HepG2 (cell line): ENCODE measurements around the gene CLDND2. TPM values are rescaled to one million over a fixed set of nuclear protein-coding genes. Genes with fewer than 3 reads are reported as not detected.

ENCODE experiments used
- HDAC6 ChIP-seq: fragments of 200-600 bp; sonication (generic); IDR thresholded peaks from 2 replicates; pipeline ENCODE4 v1.7.0; 2017; ENCODE audit warnings: mild to moderate bottlenecking, antibody characterized with exemption, low read length, low read depth
- HES4 ChIP-seq: sonication (generic); formaldehyde crosslinking; IDR thresholded peaks from 2 replicates; pipeline ENCODE4 v1.9.0; 2021; ENCODE audit warnings: mild to moderate bottlenecking, missing genetic modification reagents, borderline replicate concordance
- NCOA5 ChIP-seq: sonication (generic); formaldehyde crosslinking; IDR thresholded peaks from 2 replicates; pipeline ENCODE4 v1.4.0; 2020; ENCODE audit warnings: missing genetic modification reagents
- REXO4 ChIP-seq: sonication (generic); formaldehyde crosslinking; IDR thresholded peaks from 2 replicates; pipeline ENCODE4 v1.8.0; 2022; ENCODE audit warnings: missing genetic modification reagents, mild to moderate bottlenecking, borderline replicate concordance
- SRSF4 ChIP-seq: fragments of 200-400 bp; formaldehyde crosslinking; IDR thresholded peaks from one replicate; pipeline ENCODE4 v1.6.1; 2018; ENCODE audit warnings: mild to moderate bottlenecking, low read depth, low read length, moderate library complexity; ENCODE audit not compliant: poor library complexity, severe bottlenecking
- TARDBP ChIP-seq: sonication (generic); formaldehyde crosslinking; IDR thresholded peaks from 2 replicates; pipeline ENCODE4 v1.8.0; 2022; ENCODE audit warnings: mild to moderate bottlenecking, missing genetic modification reagents
- TBX3 ChIP-seq: fragments of 450-650 bp; IDR thresholded peaks from 2 replicates; pipeline ENCODE4 v1.6.1; 2017; ENCODE audit warnings: antibody characterized with exemption, mild to moderate bottlenecking, inconsistent platforms, borderline replicate concordance
- TCF12 ChIP-seq, 2 experiments: fragments of 450-650 bp in 1 of 2; sonication (generic) in 1 of 2; formaldehyde crosslinking in 1 of 2; IDR thresholded peaks; 2 replicates each; pipeline versions ENCODE4 v1.6.1 to v1.8.0; 2017 to 2022; ENCODE audit warnings: antibody characterized with exemption in 1 of 2, mild to moderate bottlenecking in 1 of 2, missing genetic modification reagents in 1 of 2, moderate library complexity in 1 of 2
- XRCC5 ChIP-seq: fragments of 200-400 bp; formaldehyde crosslinking; optimal IDR thresholded peaks from 2 replicates; pipeline ENCODE3; 2017; ENCODE audit warnings: mild to moderate bottlenecking, low read length
- ZFY ChIP-seq: sonication (generic); formaldehyde crosslinking; IDR thresholded peaks from 2 replicates; pipeline ENCODE4 v1.4.0; 2020; ENCODE audit warnings: missing genetic modification reagents
- ZNF121 ChIP-seq: sonication (generic); formaldehyde crosslinking; IDR thresholded peaks from 2 replicates; pipeline ENCODE4 v1.5.0; 2020; ENCODE audit warnings: mild to moderate bottlenecking, missing genetic modification reagents
- ZNF350 ChIP-seq: sonication (generic); formaldehyde crosslinking; IDR thresholded peaks from 2 replicates; pipeline ENCODE4 v1.4.0; 2020; ENCODE audit warnings: mild to moderate bottlenecking, low read depth, missing genetic modification reagents, borderline replicate concordance
- ZSCAN9 ChIP-seq: IDR thresholded peaks from 2 replicates; pipeline ENCODE4 v1.6.1; 2016; ENCODE audit warnings: borderline replicate concordance
- polyA plus RNA-seq, 8 experiments: library from polyadenylated mRNA; depleted of rRNA in 3 of 8; stranded (reverse) in 7 of 8; unstranded in 1 of 8; fragments of >200 nt; fragmentation: Illumina TruSeq in 4 of 8; extraction: Trizol in 4 of 8; gene quantifications; 2 replicates each; pipeline versions ENCODE4 v1.2.1 to v1.2.3, GENCODE V29; 2011 to 2016; ENCODE audit warnings: low read depth in 4 of 8, missing spikeins in 1 of 8, mixed read lengths in 1 of 8; ENCODE audit not compliant: insufficient read depth in 1 of 8
- total RNA-seq, 5 experiments: library from RNA; depleted of rRNA; stranded (reverse); fragments of >200 nt; fragmentation: Illumina TruSeq; extraction: Trizol; gene quantifications; 2 replicates each; pipeline ENCODE4 v1.2.3, GENCODE V29; 2016; ENCODE audit warnings: low read depth in 1 of 5
- TF ChIP-seq, protein P1 (sequence below): sonication (generic); formaldehyde crosslinking; IDR thresholded peaks from 2 replicates; pipeline ENCODE4 v1.8.1; 2023; ENCODE audit warnings: mild to moderate bottlenecking, inconsistent platforms, moderate library complexity, missing genetic modification reagents, borderline replicate concordance
- TF ChIP-seq, protein P2 (sequence below): sonication (generic); formaldehyde crosslinking; IDR thresholded peaks from 2 replicates; pipeline ENCODE4 v1.8.0; 2022; ENCODE audit warnings: mild to moderate bottlenecking, missing genetic modification reagents, borderline replicate concordance
- TF ChIP-seq, protein P3 (sequence below): sonication (generic); formaldehyde crosslinking; IDR thresholded peaks from 2 replicates; pipeline ENCODE4 v1.8.1; 2022; ENCODE audit warnings: low read depth, mild to moderate bottlenecking, missing genetic modification reagents
- TF ChIP-seq, protein P4 (sequence below): sonication (generic); formaldehyde crosslinking; IDR thresholded peaks from 2 replicates; pipeline ENCODE4 v1.4.0; 2020; ENCODE audit warnings: missing genetic modification reagents
- TF ChIP-seq, protein P5 (sequence below): IDR thresholded peaks from 2 replicates; pipeline ENCODE4 v1.4.0; 2020; ENCODE audit warnings: mild to moderate bottlenecking, missing genetic modification reagents

Gene CLDND2
- total and polyA plus RNA-seq, 2 of the 13 experiments (the other 11 are each of a cell fraction or from before 2014, with no cell fraction given): 0.84 to 1.8 TPM

DNA sequence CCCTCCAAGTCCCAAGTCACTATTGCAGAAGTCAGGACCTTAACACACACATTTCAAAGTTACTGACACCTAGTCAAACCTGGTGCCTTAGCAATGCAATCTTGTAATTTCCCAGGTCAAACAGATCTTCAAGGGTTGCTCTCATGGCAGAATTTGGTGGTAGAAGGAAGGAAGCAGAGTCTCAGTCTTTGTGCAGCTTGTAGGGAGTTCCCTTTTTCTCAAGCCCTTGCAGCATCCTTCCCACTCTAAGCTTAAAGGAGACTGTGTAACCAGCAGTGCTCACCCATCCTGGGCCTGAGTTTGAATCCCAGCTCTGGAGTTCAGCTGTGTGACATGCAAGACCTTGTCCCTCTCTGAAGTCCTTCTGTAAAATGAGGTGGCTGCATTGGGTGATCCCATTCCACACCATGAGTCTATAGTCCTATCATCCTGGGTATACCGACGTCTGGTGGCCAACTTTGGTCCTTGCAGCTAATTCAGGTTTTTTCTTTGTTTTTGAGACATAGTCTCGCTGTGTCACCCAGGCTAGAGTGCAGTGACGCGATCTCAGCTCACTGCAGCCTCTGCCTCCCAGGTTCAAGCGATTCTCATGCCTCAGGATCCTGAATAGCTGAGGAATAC, 38.8 kb upstream of the CLDND2 start (continued):
- TF ChIP-seq, protein P1, sequence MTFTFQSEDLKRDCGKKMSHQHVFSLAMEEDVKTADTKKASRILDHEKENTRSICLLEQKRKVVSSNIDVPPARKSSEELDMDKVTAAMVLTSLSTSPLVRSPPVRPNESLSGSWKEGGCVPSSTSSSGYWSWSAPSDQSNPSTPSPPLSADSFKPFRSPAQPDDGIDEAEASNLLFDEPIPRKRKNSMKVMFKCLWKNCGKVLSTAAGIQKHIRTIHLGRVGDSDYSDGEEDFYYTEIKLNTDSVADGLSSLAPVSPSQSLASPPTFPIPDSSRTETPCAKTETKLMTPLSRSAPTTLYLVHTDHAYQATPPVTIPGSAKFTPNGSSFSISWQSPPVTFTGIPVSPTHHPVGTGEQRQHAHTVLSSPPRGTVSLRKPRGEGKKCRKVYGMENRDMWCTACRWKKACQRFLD (CRISPR knock-in tag): no peak
- TF ChIP-seq XRCC5 (peak; percentile 45), ZSCAN9 (CRISPR knock-in tag) (no peak), HES4 (CRISPR knock-in tag) (no peak), TBX3 (no peak), ZNF350 (CRISPR knock-in tag) (no peak), ZNF121 (CRISPR knock-in tag) (no peak), TARDBP (peak; percentile 39; the same call in 1 of the 2 replicates), ZFY (no peak), TCF12 (IDR thresholded peaks at IDR 0.05) (no peak), TCF12 (CRISPR knock-in tag; IDR thresholded peaks at IDR 0.05) (no peak), REXO4 (CRISPR knock-in tag) (no peak), HDAC6 (no peak), NCOA5 (CRISPR knock-in tag) (no peak), SRSF4 (no peak)
- TF ChIP-seq, protein P2, sequence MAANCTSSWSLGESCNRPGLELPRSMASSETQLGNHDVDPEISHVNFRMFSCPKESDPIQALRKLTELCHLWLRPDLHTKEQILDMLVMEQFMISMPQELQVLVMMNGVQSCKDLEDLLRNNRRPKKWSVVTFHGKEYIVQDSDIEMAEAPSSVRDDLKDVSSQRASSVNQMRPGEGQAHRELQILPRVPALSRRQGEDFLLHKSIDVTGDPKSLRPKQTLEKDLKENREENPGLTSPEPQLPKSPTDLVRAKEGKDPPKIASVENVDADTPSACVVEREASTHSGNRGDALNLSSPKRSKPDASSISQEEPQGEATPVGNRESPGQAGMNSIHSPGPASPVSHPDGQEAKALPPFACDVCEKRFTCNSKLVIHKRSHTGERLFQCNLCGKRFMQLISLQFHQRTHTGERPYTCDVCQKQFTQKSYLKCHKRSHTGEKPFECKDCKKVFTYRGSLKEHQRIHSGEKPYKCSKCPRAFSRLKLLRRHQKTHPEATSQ (CRISPR knock-in tag): no peak
- TF ChIP-seq, protein P3, sequence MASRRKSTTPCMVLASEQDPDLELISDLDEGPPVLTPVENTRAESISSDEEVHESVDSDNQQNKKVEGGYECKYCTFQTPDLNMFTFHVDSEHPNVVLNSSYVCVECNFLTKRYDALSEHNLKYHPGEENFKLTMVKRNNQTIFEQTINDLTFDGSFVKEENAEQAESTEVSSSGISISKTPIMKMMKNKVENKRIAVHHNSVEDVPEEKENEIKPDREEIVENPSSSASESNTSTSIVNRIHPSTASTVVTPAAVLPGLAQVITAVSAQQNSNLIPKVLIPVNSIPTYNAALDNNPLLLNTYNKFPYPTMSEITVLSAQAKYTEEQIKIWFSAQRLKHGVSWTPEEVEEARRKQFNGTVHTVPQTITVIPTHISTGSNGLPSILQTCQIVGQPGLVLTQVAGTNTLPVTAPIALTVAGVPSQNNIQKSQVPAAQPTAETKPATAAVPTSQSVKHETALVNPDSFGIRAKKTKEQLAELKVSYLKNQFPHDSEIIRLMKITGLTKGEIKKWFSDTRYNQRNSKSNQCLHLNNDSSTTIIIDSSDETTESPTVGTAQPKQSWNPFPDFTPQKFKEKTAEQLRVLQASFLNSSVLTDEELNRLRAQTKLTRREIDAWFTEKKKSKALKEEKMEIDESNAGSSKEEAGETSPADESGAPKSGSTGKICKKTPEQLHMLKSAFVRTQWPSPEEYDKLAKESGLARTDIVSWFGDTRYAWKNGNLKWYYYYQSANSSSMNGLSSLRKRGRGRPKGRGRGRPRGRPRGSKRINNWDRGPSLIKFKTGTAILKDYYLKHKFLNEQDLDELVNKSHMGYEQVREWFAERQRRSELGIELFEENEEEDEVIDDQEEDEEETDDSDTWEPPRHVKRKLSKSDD (CRISPR knock-in tag): no peak
- TF ChIP-seq, protein P4, sequence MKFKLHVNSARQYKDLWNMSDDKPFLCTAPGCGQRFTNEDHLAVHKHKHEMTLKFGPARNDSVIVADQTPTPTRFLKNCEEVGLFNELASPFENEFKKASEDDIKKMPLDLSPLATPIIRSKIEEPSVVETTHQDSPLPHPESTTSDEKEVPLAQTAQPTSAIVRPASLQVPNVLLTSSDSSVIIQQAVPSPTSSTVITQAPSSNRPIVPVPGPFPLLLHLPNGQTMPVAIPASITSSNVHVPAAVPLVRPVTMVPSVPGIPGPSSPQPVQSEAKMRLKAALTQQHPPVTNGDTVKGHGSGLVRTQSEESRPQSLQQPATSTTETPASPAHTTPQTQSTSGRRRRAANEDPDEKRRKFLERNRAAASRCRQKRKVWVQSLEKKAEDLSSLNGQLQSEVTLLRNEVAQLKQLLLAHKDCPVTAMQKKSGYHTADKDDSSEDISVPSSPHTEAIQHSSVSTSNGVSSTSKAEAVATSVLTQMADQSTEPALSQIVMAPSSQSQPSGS (CRISPR knock-in tag): no peak
- TF ChIP-seq, protein P5, sequence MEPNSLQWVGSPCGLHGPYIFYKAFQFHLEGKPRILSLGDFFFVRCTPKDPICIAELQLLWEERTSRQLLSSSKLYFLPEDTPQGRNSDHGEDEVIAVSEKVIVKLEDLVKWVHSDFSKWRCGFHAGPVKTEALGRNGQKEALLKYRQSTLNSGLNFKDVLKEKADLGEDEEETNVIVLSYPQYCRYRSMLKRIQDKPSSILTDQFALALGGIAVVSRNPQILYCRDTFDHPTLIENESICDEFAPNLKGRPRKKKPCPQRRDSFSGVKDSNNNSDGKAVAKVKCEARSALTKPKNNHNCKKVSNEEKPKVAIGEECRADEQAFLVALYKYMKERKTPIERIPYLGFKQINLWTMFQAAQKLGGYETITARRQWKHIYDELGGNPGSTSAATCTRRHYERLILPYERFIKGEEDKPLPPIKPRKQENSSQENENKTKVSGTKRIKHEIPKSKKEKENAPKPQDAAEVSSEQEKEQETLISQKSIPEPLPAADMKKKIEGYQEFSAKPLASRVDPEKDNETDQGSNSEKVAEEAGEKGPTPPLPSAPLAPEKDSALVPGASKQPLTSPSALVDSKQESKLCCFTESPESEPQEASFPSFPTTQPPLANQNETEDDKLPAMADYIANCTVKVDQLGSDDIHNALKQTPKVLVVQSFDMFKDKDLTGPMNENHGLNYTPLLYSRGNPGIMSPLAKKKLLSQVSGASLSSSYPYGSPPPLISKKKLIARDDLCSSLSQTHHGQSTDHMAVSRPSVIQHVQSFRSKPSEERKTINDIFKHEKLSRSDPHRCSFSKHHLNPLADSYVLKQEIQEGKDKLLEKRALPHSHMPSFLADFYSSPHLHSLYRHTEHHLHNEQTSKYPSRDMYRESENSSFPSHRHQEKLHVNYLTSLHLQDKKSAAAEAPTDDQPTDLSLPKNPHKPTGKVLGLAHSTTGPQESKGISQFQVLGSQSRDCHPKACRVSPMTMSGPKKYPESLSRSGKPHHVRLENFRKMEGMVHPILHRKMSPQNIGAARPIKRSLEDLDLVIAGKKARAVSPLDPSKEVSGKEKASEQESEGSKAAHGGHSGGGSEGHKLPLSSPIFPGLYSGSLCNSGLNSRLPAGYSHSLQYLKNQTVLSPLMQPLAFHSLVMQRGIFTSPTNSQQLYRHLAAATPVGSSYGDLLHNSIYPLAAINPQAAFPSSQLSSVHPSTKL (CRISPR knock-in tag): no peak
